Activated naive CD4-positive, alpha-beta T cell treated with anti-CD3 and anti-CD28 coated beads, Interleukin-2, amount 50 U/mL, for 24 hours (primary cell): ENCODE data around the gene TMEM107.
"Not testable (repeated sequence)": the region's sequence is repeated elsewhere in the genome, so short reads cannot be mapped to it uniquely, and the experiment has no call there.

Experiments used
- H3K27ac Mint-ChIP-seq: one replicate; pipeline ENCODE4 v1.8.0; 2021; ENCODE audit warnings: mild to moderate bottlenecking, mixed read lengths
- H3K27me3 Mint-ChIP-seq: one replicate; pipeline ENCODE4 v1.8.0; 2021; ENCODE audit warnings: mixed read lengths
- H3K36me3 Mint-ChIP-seq: one replicate; pipeline ENCODE4 v1.8.0; 2021; ENCODE audit warnings: mixed read lengths
- H3K4me1 Mint-ChIP-seq: one replicate; pipeline ENCODE4 v1.8.0; 2021; ENCODE audit warnings: mixed read lengths
- H3K4me3 Mint-ChIP-seq: one replicate; pipeline ENCODE4 v1.8.0; 2021; ENCODE audit warnings: mild to moderate bottlenecking, mixed read lengths
- H3K9me3 Mint-ChIP-seq: one replicate; pipeline ENCODE4 v1.8.0; 2021; ENCODE audit warnings: mixed read lengths

The TMEM107 gene

DNA sequence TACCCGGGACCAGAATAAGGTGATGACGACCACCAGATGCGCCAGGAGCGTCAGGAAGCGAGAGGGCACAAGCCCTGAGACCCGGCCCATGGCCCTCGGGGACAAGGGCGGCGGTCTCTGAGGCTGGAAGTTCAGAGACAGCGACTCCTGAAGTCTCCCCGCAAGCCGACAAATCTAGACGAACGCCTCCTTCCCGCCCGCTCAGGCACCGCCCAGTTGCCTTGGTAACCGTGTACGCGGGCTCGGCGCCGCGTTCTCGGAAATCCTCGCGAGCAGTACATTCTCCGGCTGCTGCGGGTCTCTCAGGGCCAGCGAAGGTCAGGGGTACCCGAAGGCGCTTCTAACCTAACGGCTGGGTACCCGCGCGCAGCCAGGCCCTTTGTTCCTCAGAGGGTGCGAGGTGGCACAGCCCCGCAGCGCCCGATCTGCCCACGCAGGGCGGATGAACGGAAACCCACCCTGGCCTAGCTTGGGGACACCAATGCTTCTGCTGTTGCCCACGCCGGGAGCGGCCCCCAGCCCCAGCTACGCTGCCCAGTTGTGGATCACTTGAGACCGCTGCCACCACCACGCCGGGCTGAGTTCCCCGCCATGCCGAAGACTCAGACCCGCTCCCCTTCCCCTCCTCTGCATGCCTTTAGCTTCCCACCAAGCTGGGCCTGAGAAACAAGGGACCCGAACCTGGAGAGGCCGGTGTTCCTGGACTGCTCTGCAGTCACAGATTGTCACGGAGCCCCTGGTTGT lies at the start of gene TMEM107:
TSS of gene TMEM107 (minus strand) at position 184 of the 744 bp plus-strand sequence. CDS start at position 90, 94 bp downstream.
- H3K27me3 Mint-ChIP-seq, result no peaks in the 10 kb centered on the region
- H3K27ac Mint-ChIP-seq, result peak within 1 kb of the TSS; percentile 78
- peaks cover 50% of the 10 kb centered on the region for H3K4me1 Mint-ChIP-seq
- no peaks in the 10 kb centered on the region for H3K9me3 Mint-ChIP-seq
- peak within 1 kb of the TSS; percentile 88 for H3K4me3 Mint-ChIP-seq
- no peaks in the 10 kb centered on the region for H3K36me3 Mint-ChIP-seq

DNA sequence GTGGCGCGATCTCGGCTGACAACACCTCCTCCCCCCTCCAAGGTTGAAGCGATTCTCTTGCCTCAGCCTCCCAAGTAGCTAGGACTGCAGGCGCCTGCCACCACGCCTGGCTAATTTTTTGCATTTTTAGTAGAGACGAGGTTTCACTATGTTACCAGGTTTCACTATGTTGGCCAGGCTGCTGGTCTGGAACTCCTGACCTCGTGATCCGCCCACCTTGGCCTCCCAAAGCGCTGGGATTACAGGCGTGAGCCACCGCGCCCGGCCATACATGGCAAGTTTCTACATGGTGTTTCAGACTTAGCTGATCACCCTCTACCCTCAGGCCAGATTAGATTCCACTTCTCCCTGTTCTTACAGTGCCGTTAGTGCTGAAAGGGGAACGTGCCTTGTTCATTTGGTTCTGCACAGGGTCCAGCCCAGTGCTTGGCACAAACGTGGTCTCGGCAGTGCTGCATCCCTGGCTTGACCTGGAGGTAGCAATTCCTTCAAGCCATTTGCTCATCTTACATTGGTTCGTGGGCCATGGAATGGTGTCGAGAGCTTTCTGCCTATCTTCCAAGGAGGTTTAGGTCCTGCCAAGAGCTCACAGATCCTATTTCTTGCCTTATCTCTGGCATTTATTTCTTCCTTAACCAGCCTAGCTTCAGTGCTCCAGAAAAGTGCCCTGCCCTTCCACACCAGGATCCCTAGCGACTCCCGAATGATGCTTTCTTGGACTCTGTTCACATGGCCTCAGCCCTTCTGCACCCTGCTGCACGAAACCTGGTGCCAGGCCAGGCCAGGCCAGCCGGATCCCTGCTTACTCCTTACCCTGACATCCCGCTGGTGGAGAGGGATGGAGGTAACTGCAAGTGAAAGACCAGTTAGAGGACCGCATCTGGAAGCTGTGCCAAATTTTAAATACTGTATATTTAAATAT lies 49.0 kb upstream of the TMEM107 start:
- Mint-ChIP-seq H3K4me3 (peak overlapping the region; percentile 34), H3K27ac (no peak overlapping the region), H3K36me3 (peaks cover 13% of the 10 kb centered on the region), H3K4me1 (peaks cover 50% of the 10 kb centered on the region), H3K9me3 (no peaks in the 10 kb centered on the region), H3K27me3 (peaks cover 3% of the 10 kb centered on the region)

DNA sequence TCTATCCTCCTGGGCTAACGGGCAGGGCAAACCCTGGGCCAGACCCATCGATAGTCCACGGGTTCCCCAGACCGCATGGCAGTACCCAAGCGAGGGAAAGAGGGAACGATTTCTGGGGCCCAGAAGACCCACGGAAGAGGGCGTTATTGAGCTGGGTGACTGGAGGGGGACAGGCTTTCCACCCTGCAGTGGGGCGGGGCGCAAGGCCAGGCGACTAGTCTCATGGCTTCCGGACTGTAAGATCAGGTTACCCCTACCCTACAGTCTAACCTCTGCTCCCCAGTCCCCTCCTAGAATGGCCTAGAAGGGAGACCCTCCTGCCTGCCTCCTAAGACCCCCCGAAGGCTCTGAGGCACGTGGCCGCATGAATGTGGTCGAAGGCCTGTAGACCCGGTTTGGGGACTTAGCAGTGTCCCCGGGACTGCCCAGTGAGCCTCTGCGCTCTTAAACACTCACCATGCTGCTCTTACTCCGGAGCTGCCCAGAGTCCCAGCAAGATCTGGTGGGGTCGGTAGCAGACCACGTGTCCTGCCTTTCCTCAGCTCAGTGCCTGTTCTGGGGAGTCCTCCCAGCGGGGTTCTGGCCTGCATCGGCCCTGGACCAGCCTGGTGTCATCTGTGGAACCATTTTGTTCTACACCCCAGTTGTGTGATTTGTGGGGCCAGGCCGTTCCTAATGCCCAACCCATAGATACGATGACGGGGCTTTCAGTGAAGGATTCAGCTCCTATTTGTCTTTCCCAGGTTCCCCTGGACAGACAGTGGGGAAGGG lies 47.4 kb upstream of the TMEM107 start:
- H3K4me3 Mint-ChIP-seq, result peak overlapping the region; percentile 97
- H3K36me3 Mint-ChIP-seq, result peaks cover 7% of the 10 kb centered on the region
- no peaks in the 10 kb centered on the region for H3K9me3 Mint-ChIP-seq
- H3K4me1 Mint-ChIP-seq, result peaks cover 54% of the 10 kb centered on the region
- H3K27ac Mint-ChIP-seq, result peak overlapping the region; percentile 98
- peaks cover 3% of the 10 kb centered on the region for H3K27me3 Mint-ChIP-seq

- Mint-ChIP-seq H3K27me3 (peaks cover 3% of the 10 kb centered on the region), H3K4me1 (peaks cover 59% of the 10 kb centered on the region), H3K4me3 (peak overlapping the region; percentile 97), H3K27ac (peak overlapping the region; percentile 98), H3K9me3 (no peaks in the 10 kb centered on the region), H3K36me3 (peaks cover 7% of the 10 kb centered on the region)
Observed at GRCh38 chr17:8222630-8223355, 46.6 kb upstream of the TMEM107 start.

- peak overlapping the region; percentile 97 for H3K4me3 Mint-ChIP-seq
- peaks cover 3% of the 10 kb centered on the region for H3K27me3 Mint-ChIP-seq
- no peaks in the 10 kb centered on the region for H3K9me3 Mint-ChIP-seq
- H3K36me3 Mint-ChIP-seq, result peaks cover 7% of the 10 kb centered on the region
- H3K27ac Mint-ChIP-seq, result peak overlapping the region; percentile 98
- H3K4me1 Mint-ChIP-seq, result peaks cover 55% of the 10 kb centered on the region
Observed at GRCh38 chr17:8222380-8222629, 46.1 kb upstream of the TMEM107 start.

- peak overlapping the region; percentile 98 for H3K27ac Mint-ChIP-seq
- peaks cover 3% of the 10 kb centered on the region for H3K27me3 Mint-ChIP-seq
- H3K4me3 Mint-ChIP-seq, result peak overlapping the region; percentile 97
- peaks cover 50% of the 10 kb centered on the region for H3K4me1 Mint-ChIP-seq
- H3K36me3 Mint-ChIP-seq, result peaks cover 7% of the 10 kb centered on the region
- H3K9me3 Mint-ChIP-seq, result no peaks in the 10 kb centered on the region
Observed at GRCh38 chr17:8221663-8222379, 45.6 kb upstream of the TMEM107 start.

DNA sequence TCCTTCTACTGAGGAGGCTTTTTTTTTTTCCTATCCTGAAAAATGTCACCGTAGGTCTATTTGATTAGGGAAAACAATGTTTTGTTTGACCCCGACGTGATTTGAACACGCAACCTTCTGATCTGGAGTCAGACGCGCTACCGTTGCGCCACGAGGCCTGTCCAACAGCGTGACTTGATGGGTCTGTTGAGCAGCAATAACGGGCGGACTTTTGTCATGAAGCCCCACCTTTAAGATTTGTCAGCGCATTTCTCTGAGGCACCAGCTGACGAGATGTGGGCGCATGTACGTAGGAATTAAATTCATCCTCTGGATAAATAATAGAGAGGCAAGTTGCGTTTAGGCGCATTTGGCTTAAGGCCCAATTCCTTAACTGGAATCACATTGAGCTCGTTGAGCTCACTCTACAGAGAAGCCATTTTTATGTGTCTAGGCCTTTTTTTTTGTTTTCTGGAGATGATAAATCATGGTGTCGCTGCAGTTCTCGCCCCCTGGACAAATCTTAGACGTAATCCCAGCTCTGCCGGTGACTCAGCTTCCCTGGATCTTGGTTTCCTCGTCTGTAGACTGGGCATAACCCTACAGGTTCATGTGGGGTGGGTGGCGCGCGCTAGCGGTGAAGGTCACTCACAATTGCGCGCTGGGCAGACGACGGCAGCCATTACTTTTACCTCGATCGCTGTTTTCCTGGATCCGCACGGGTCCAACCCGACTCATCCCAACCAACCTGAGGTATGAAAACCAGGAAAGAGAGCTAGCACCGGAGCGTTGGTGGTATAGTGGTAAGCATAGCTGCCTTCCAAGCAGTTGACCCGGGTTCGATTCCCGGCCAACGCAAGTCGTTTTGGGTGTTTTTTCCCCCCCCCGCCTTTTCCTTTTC lies 44.8 kb upstream of the TMEM107 start:
- Mint-ChIP-seq H3K27me3 (peaks cover 3% of the 10 kb centered on the region), H3K27ac (peak overlapping the region; percentile 98), H3K4me1 (peaks cover 42% of the 10 kb centered on the region), H3K9me3 (no peaks in the 10 kb centered on the region), H3K36me3 (peaks cover 4% of the 10 kb centered on the region), H3K4me3 (peak overlapping the region; percentile 97)

DNA sequence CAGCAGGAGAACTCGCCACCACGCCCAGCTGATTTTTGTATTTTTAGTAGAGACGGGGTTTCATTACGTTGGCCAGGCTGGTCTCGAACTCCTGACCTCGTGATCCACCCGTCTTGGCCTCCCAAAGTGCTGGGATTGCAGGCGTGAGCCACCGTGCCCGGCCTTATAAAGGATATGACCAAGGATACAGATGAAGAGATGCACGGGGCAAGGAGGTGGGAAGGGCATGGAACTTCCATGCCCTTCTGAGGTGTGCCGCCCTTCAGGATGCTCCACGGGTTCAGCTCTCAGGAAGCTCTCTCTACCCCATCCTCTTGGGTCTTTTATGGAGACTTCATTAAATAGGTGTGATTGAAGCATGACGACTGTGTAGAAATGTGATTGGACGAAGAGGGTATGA lies 37.8 kb upstream of the TMEM107 start:
- not testable (repeated sequence) for H3K27ac Mint-ChIP-seq, H3K4me3 Mint-ChIP-seq, H3K27me3 Mint-ChIP-seq, H3K36me3 Mint-ChIP-seq, H3K9me3 Mint-ChIP-seq
- peaks cover 24% of the 10 kb centered on the region for H3K4me1 Mint-ChIP-seq

- H3K4me1 Mint-ChIP-seq, result peaks cover 17% of the 10 kb centered on the region
- no peaks in the 10 kb centered on the region for H3K27me3 Mint-ChIP-seq
- H3K36me3 Mint-ChIP-seq, result no peaks in the 10 kb centered on the region
- no peaks in the 10 kb centered on the region for H3K9me3 Mint-ChIP-seq
- no peak overlapping the region for H3K4me3 Mint-ChIP-seq
- no peak overlapping the region for H3K27ac Mint-ChIP-seq
Observed at GRCh38 chr17:8212312-8213180, 36.4 kb upstream of the TMEM107 start.

- Mint-ChIP-seq H3K27ac (peak overlapping the region; percentile 83), H3K36me3 (no peaks in the 10 kb centered on the region), H3K4me1 (peaks cover 17% of the 10 kb centered on the region), H3K4me3 (peak overlapping the region; percentile 97), H3K27me3 (no peaks in the 10 kb centered on the region), H3K9me3 (no peaks in the 10 kb centered on the region)
Observed at GRCh38 chr17:8210761-8211458, 34.7 kb upstream of the TMEM107 start.

DNA sequence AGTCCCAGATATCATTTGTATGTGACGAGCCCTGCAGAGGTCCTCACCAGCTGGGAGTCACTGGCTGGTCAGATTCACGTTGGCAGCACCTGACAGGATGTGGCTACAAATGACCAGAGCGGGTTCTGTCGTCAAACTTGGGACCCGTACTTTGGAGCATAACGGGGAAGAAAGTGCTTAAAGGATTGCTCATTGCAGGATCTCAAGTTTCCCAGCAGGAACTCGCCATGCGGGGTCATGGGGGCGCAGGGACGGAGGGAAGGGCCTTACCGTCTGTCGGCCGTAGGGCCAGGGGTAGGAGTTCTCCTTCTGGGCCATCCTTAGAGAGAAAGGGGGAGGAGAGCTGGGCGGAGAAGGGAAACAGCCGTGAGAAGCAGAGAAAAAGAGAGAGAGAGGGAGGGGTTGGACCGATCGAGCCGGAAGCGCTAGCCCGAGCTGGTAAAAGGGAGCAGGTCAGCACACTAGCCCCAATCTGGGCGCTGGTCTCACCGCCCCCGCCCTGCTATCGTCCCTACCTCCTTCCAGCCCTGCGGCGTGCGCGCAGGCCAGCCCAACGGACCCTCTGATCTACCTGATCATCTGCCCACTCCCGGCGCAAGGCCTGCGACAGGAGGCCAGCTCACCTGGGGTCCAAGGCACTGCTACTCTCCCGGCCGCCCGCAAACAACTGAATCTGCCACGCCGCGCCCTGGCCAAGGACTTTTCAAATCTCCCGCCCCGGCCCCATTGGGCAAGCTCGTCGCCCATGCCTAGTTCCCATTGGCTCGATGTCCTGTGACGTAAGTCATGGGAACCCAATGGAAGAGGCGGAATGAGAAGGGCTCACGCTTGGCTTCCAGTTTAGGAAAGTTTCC lies 34.0 kb upstream of the TMEM107 start, which contains the start of gene AURKB:
TSS of gene AURKB (minus strand) at position 669 of the 854 bp plus-strand sequence. CDS start at position 318, 351 bp downstream.
- Mint-ChIP-seq H3K9me3 (no peaks in the 10 kb centered on the region), H3K36me3 (no peaks in the 10 kb centered on the region), H3K4me1 (peaks cover 17% of the 10 kb centered on the region), H3K27me3 (no peaks in the 10 kb centered on the region), H3K27ac (peak within 1 kb of the TSS; percentile 83), H3K4me3 (peak within 1 kb of the TSS; percentile 97)

- Mint-ChIP-seq H3K36me3 (no peaks in the 10 kb centered on the region), H3K9me3 (no peaks in the 10 kb centered on the region), H3K4me1 (peaks cover 17% of the 10 kb centered on the region), H3K4me3 (no peak overlapping the region), H3K27ac (no peak overlapping the region), H3K27me3 (no peaks in the 10 kb centered on the region)
Observed at GRCh38 chr17:8206536-8206935, 30.4 kb upstream of the TMEM107 start.
